SIG-M5 treated with dmso at 0.1 percent for 504 hours (cell line): ENCODE results near the gene PLEKHA8.

Source experiments
- DNase-seq: peaks from one replicate; lab custom pipeline; 2025; ENCODE audit not compliant: unreplicated experiment; lab: John Stamatoyannopoulos, UW

Gene PLEKHA8

GRCh38 chr7:30144657-30145306 is 116.6 kb downstream of the PLEKHA8 start:
- DNase-seq: no peak

GRCh38 chr7:30145426-30145970 is 117.3 kb downstream of the PLEKHA8 start:
- no peak for DNase-seq

- DNase-seq: no peak
These were observed 118.0 kb downstream of the PLEKHA8 start for GRCh38 chr7:30146127-30146612.

GRCh38 chr7:30147223-30147622 is 119.0 kb downstream of the PLEKHA8 start:
- DNase-seq: no peak

GRCh38 chr7:30147785-30148184 is 119.6 kb downstream of the PLEKHA8 start:
- DNase-seq: no peak

- DNase-seq: no peak
These were observed 120.2 kb downstream of the PLEKHA8 start for GRCh38 chr7:30148426-30148825.

- DNase-seq: peak; percentile 36
These were observed 120.8 kb downstream of the PLEKHA8 start for GRCh38 chr7:30148951-30149459.

GRCh38 chr7:30149640-30150272 is 121.5 kb downstream of the PLEKHA8 start:
- DNase-seq: no peak

- no peak for DNase-seq
These were observed 122.5 kb downstream of the PLEKHA8 start for GRCh38 chr7:30150711-30151110.

GRCh38 chr7:30154111-30154587 is 125.9 kb downstream of the PLEKHA8 start:
- DNase-seq: no peak

GRCh38 chr7:30155481-30155880 is 127.3 kb downstream of the PLEKHA8 start:
- DNase-seq: no peak

GRCh38 chr7:30157204-30157603 is 129.0 kb downstream of the PLEKHA8 start:
- no peak for DNase-seq

GRCh38 chr7:30159163-30159562 is 131.0 kb downstream of the PLEKHA8 start:
- peak; percentile 56 for DNase-seq

GRCh38 chr7:30159698-30160143 is 131.5 kb downstream of the PLEKHA8 start:
- peak; percentile 97 for DNase-seq

- DNase-seq: no peak
These were observed 132.1 kb downstream of the PLEKHA8 start for GRCh38 chr7:30160329-30160728.

GRCh38 chr7:30162133-30162532 is 133.9 kb downstream of the PLEKHA8 start:
- DNase-seq: peak; percentile 22

- no peak for DNase-seq
These were observed 134.5 kb downstream of the PLEKHA8 start for GRCh38 chr7:30162622-30163124.

- peak; percentile 88 for DNase-seq
These were observed 135.2 kb downstream of the PLEKHA8 start for GRCh38 chr7:30163231-30163894.

- peak; percentile 83 for DNase-seq
These were observed 136.4 kb downstream of the PLEKHA8 start for GRCh38 chr7:30164567-30164966.

GRCh38 chr7:30165590-30165989 is 137.4 kb downstream of the PLEKHA8 start:
- DNase-seq: no peak

- peak; percentile 69 for DNase-seq
These were observed 138.1 kb downstream of the PLEKHA8 start for GRCh38 chr7:30166155-30166840.
